Sigmoid colon (tissue), 4 donors: ENCODE results near the gene KRT39.

ENCODE experiments used
- CTCF ChIP-seq, 4 experiments: fragments of 450-650 bp in 3 of 4; fragments of 200-600 bp in 1 of 4; IDR thresholded peaks; one replicate each; pipeline ENCODE4 v1.5.1; 2016 to 2019; ENCODE audit warnings: antibody characterized with exemption in 4 of 4, mild to moderate bottlenecking in 3 of 4, moderate library complexity in 2 of 4
- EP300 ChIP-seq, 4 donors: sonication (generic); formaldehyde crosslinking; IDR thresholded peaks; one replicate each; pipeline ENCODE4 v1.6.1; 2017; ENCODE audit warnings: antibody characterized with exemption in 4 of 4
- POLR2A ChIP-seq, 2 donors: fragments of 450-650 bp; IDR thresholded peaks; one replicate each; pipeline ENCODE4 v1.6.1; 2016; ENCODE audit warnings: antibody characterized with exemption in 2 of 2, mild to moderate bottlenecking in 2 of 2, moderate library complexity in 2 of 2
- POLR2AphosphoS5 ChIP-seq, 4 donors: sonication (generic); formaldehyde crosslinking; IDR thresholded peaks; one replicate each; pipeline ENCODE4 v1.6.1; 2017; ENCODE audit warnings: antibody characterized with exemption in 4 of 4

DNA sequence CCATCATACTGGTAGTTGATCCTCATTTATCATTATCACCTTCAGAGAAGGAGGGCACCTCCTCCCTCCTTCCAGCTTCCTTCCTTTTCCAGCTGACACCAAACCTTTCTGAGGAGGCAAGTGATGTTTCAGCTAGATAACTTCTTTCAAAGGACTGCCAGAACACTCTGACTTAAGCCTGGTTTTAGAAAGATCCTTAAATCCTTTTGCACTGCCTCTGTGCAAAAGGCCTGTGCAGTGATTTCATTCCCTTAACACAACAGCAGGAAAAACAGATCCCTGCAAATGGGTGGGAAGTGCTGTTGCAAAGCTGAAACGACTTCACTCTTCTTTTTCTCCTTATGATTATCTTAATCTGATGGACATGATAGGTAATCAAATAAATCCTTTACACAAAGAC is 22.2 kb downstream of the KRT39 start:
- TF ChIP-seq CTCF (IDR thresholded peaks at IDR 0.05), result no peak
- no peak for TF ChIP-seq POLR2A (IDR thresholded peaks at IDR 0.05)
- TF ChIP-seq POLR2AphosphoS5 (IDR thresholded peaks at IDR 0.05), result no peak
- TF ChIP-seq EP300 (IDR thresholded peaks at IDR 0.05), result no peak
